Epithelial cell of proximal tubule (primary cell): ENCODE measurements around the gene SYT13. TPM values are rescaled to one million over a fixed set of nuclear protein-coding genes. Genes with fewer than 3 reads are reported as not detected.

Source experiments
- DNase-seq: peaks from one replicate; pipeline ENCODE4 v3.0.0-alpha.2; 2011; ENCODE audit warnings: low read depth
- H3K4me3 ChIP-seq: 2 replicates; pipeline ENCODE4 v1.5.1; 2011; ENCODE audit warnings: low read depth, mild to moderate bottlenecking, low read length
- CTCF ChIP-seq: conservative IDR thresholded peaks from 2 replicates; pipeline ENCODE4 v1.5.1; 2012; ENCODE audit warnings: low read depth, mild to moderate bottlenecking, low read length
- total RNA-seq: library from RNA; depleted of rRNA; stranded (reverse); fragments of >200 nt; gene quantifications from 2 replicates; pipeline ENCODE4 v1.2.3, GENCODE V29; 2015

Gene SYT13
- total RNA-seq, 1 donor from 2014 or later, result 5.4 TPM

DNA sequence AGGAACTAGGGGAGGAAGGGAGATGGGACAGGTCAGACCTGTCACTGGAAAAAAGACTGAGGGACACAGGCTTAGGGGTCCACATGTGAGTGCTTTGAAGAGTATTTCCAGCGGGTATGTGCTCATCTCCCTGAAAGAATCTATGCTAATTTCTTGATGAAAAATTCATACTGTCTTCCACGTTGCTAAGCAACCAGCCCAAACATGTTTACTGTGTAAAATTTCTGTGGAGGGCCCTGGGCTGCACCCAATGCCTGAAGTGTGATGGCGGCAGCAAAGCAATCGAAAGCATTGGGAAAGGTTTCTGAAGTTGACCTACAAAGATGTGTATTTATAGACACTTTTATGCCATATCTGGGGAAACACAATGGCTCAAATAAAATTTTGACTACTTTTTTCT lies 7.4 kb downstream of the SYT13 start:
- DNase-seq, result no peak
- H3K4me3 ChIP-seq, result no peak overlapping the region
- TF ChIP-seq CTCF, result no peak

DNA sequence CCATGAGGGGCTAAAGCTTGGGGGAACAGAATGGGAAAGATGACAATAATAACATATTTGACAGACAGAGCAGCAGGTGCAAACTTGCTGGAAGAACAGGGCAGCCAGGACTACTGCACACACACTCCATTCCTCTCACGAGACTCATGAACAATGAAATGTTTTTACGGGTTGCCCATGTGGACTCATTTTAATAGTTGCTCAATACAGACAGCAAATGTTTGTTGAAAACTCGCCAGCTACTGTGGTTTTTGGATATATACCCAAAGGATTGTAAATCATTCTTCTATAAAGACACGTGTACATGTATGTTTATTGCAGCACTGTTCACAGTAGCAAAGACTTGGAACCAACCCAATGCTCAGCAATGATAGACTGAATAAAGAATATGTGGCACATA lies 10.3 kb downstream of the SYT13 start:
- H3K4me3 ChIP-seq, result no peak overlapping the region
- TF ChIP-seq CTCF, result no peak
- no peak for DNase-seq

DNA sequence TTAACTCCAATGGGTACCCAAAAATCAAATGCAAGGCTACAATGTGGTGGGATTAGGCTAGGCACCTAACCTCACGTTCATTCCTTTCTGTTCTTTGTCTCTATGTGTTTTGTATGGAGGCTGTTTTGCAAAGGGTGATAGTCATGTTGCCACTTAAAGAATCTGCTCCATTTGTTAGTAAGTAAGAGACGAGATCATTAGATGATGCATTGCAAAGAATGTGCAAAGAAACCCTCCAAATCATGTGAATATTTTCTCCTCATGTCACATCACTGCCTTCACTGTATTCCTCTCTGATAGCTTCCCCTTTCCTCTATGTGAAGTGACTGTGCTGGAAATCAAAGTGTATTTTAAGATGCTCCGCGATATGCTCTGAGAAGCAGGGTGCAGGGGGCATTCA lies 11.9 kb downstream of the SYT13 start:
- H3K4me3 ChIP-seq, result no peak overlapping the region
- DNase-seq, result no peak
- no peak for TF ChIP-seq CTCF

- no peak for DNase-seq
- H3K4me3 ChIP-seq, result no peak overlapping the region
- no peak for TF ChIP-seq CTCF
These were observed 12.6 kb downstream of the SYT13 start for GRCh38 chr11:45273509-45273908.

DNA sequence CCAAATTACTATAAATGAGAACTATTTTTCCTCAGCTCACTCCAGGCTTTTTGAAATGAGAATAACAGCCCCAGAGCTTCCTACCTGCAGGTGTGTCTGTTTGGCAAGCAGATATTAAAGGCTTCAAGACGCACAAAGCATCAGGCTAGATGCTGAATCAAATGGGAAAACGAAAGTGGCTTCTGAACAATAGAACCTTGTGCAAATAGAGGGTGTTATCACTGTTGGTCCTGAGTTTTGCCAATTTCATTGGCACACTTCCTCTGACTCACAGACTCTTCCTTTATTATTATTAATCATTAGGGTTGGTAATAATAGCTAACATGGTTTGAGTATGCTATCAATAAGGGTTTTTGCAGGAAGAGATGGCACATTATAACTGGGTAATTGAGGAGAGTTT lies 13.4 kb downstream of the SYT13 start:
- no peak for TF ChIP-seq CTCF
- no peak overlapping the region for H3K4me3 ChIP-seq
- DNase-seq, result no peak

- TF ChIP-seq CTCF, result no peak
These were observed 15.0 kb downstream of the SYT13 start for GRCh38 chr11:45270946-45271716.

DNA sequence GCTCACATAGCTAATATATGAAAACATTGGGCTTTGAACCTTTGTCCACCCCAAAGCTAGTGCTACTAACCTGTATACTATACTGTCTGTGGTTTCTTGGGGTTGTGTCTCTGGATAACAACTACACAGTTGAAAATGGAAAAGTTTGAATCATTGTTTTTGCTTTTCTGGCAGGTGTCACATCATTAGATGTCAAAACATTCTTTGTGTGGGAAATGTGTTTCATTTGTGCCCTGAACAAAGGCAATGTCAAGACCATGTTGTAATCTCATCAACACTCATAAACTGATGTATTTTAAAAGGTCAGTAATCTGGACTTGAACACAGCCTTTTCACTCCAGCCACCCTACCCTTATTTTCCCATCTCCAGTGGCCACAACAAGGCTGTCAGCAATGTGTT lies 16.5 kb downstream of the SYT13 start:
- no peak overlapping the region for H3K4me3 ChIP-seq
- TF ChIP-seq CTCF, result no peak
- no peak for DNase-seq

More at GRCh38 chr11:45270946-45271716, 15.0 kb downstream of the SYT13 start:
- H3K4me3 ChIP-seq, result no peak overlapping the region
- no peak for DNase-seq
